Loucy (cell line): ENCODE data around the gene FAM25G.

Experiments used
- H2AFZ ChIP-seq: fragments of 200-600 bp; sonication (generic); 2 replicates; pipeline ENCODE4 v1.6.0; 2016; ENCODE audit warnings: antibody characterized with exemption, mild to moderate bottlenecking, low read length, moderate library complexity
- H3F3A ChIP-seq: fragments of 200-600 bp; 2 replicates; pipeline ENCODE4 v1.6.0; 2016; ENCODE audit warnings: antibody characterized with exemption, low read depth, mild to moderate bottlenecking
- H3K27me3 ChIP-seq: fragments of 200-600 bp; sonication (generic); 2 replicates; pipeline ENCODE4 v1.6.1; 2014; ENCODE audit warnings: low read length, mild to moderate bottlenecking; ENCODE audit not compliant: insufficient read depth, poor library complexity, severe bottlenecking
- H3K36me3 ChIP-seq: fragments of 200-600 bp; sonication (generic); 2 replicates; pipeline ENCODE4 v1.6.1; 2016; ENCODE audit warnings: low read length; ENCODE audit not compliant: insufficient read depth
- H3K4me1 ChIP-seq: fragments of 200-600 bp; sonication (generic); 2 replicates; pipeline ENCODE4 v1.5.1; 2014; ENCODE audit warnings: low read length, mild to moderate bottlenecking; ENCODE audit not compliant: insufficient read depth, poor library complexity, severe bottlenecking
- H3K4me2 ChIP-seq: fragments of 200-600 bp; sonication (generic); 2 replicates; pipeline ENCODE4 v1.6.0; 2014; ENCODE audit warnings: antibody characterized with exemption, low read length, low read depth, mild to moderate bottlenecking; ENCODE audit not compliant: poor library complexity, severe bottlenecking
- H3K4me3 ChIP-seq: fragments of 200-600 bp; sonication (generic); 2 replicates; pipeline ENCODE4 v1.5.1; 2014; ENCODE audit warnings: low read length, mild to moderate bottlenecking, mixed read lengths; ENCODE audit not compliant: poor library complexity, severe bottlenecking
- H3K79me2 ChIP-seq: fragments of 200-600 bp; sonication (generic); 2 replicates; pipeline ENCODE4 v1.6.1; 2014; ENCODE audit warnings: low read length; ENCODE audit not compliant: insufficient read depth
- H3K9ac ChIP-seq: fragments of 200-600 bp; sonication (generic); 2 replicates; pipeline ENCODE4 v1.6.0; 2014; ENCODE audit warnings: mild to moderate bottlenecking, low read depth, low read length, moderate library complexity; ENCODE audit not compliant: poor library complexity, severe bottlenecking
- H3K9me2 ChIP-seq: fragments of 200-600 bp; sonication (generic); replicated peaks from 2 replicates; pipeline ENCODE4 v1.6.1; 2016; ENCODE audit warnings: low read depth, low read length, mixed read lengths
- H3K9me3 ChIP-seq: fragments of 200-600 bp; sonication (generic); 2 replicates; pipeline ENCODE4 v1.6.1; 2014; ENCODE audit warnings: mild to moderate bottlenecking, antibody characterized with exemption, low read length, low read depth; ENCODE audit not compliant: insufficient read depth
- H4K20me1 ChIP-seq: fragments of 200-600 bp; sonication (generic); 2 replicates; pipeline ENCODE4 v1.6.0; 2014; ENCODE audit warnings: antibody characterized with exemption, low read length, mild to moderate bottlenecking; ENCODE audit not compliant: insufficient read depth, poor library complexity, severe bottlenecking
- CTCF ChIP-seq: fragments of 200-600 bp; sonication (generic); conservative IDR thresholded peaks from 2 replicates; pipeline ENCODE4 v1.5.1; 2014; ENCODE audit warnings: mild to moderate bottlenecking, antibody characterized with exemption, low read length
- EZH2phosphoT487 ChIP-seq: fragments of 200-600 bp; IDR thresholded peaks from 2 replicates; pipeline ENCODE4 v1.6.1; 2018; ENCODE audit warnings: antibody characterized with exemption, mild to moderate bottlenecking, moderate library complexity, borderline replicate concordance

Gene FAM25G

DNA sequence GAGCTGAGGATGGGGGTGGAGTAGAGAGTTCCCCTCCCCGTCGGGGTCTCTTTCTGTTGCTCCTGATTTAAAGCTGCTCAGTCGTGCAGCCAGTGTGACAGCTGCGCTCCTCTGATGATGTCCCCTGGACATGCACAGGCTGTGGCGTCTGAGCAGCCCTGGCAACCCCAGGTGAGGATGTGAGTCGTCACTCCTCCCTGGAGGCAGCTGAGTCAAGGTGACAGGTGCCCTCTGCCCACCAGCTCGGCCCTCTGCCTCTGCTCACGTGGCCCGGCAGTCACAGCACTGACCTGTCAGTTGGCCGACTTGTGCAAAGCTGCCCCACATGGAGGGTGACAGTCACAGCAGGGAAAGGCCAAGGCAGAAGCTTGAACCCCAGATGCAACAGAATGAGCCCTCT, 41.5 kb downstream of the FAM25G start:
- Histone ChIP-seq H3K4me3 (no peak overlapping the region), H3K9me3 (no peaks in the 10 kb centered on the region; the same call in 1 of the 2 replicates), H2AFZ (no peak overlapping the region), H3K9me2 (no peaks in the 10 kb centered on the region), H3F3A (no peaks in the 10 kb centered on the region), H3K4me2 (no peak overlapping the region), H4K20me1 (no peaks in the 10 kb centered on the region), H3K27me3 (no peaks in the 10 kb centered on the region), H3K79me2 (no peaks in the 10 kb centered on the region), H3K4me1 (peaks cover 14% of the 10 kb centered on the region), H3K9ac (no peak overlapping the region), H3K36me3 (no peaks in the 10 kb centered on the region)
- TF ChIP-seq CTCF (no peak), EZH2phosphoT487 (no peak)

GRCh38 chr10:47449102-47449978, 42.2 kb downstream of the FAM25G start:
- no peaks in the 10 kb centered on the region for H3K27me3 ChIP-seq
- H3K79me2 ChIP-seq: no peaks in the 10 kb centered on the region
- H4K20me1 ChIP-seq: no peaks in the 10 kb centered on the region
- no peaks in the 10 kb centered on the region for H3K36me3 ChIP-seq
- no peak overlapping the region for H3K4me3 ChIP-seq
- H3K4me2 ChIP-seq: no peak overlapping the region
- peaks cover 14% of the 10 kb centered on the region for H3K4me1 ChIP-seq
- no peak overlapping the region for H3K9ac ChIP-seq
- no peak overlapping the region for H2AFZ ChIP-seq
- no peak for TF ChIP-seq EZH2phosphoT487
- TF ChIP-seq CTCF: no peak
- H3K9me3 ChIP-seq: no peaks in the 10 kb centered on the region; the same call in 1 of the 2 replicates
- H3F3A ChIP-seq: no peaks in the 10 kb centered on the region
- H3K9me2 ChIP-seq: no peaks in the 10 kb centered on the region

DNA sequence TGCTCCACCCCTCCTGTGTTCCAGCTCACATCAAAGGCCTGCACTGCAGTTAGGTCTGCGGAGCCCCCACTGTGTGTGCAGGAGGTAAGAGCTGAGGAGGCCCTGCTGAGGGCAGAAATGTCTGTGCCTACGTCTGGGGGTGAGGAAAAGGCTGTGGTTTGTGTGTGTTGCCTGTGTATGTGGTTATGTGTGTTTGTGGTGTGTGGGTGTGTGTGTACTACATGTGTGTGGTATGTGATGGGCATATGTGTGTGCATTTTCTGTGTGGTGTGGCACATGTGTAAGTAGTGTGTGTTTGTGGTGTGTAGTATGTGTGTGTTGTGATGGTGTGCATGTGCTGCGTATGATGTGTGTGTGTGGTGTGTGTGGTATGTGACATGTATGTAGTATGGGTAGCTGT, 43.8 kb downstream of the FAM25G start:
- no peaks in the 10 kb centered on the region for H3K79me2 ChIP-seq
- H3K9me3 ChIP-seq: no peaks in the 10 kb centered on the region; the same call in 1 of the 2 replicates
- no peaks in the 10 kb centered on the region for H3K36me3 ChIP-seq
- H2AFZ ChIP-seq: no peak overlapping the region
- TF ChIP-seq CTCF (no peak), EZH2phosphoT487 (no peak)
- no peaks in the 10 kb centered on the region for H3K9me2 ChIP-seq
- no peaks in the 10 kb centered on the region for H3K27me3 ChIP-seq
- no peak overlapping the region for H3K4me3 ChIP-seq
- H3K4me1 ChIP-seq: peaks cover 14% of the 10 kb centered on the region
- no peak overlapping the region for H3K9ac ChIP-seq
- H3K4me2 ChIP-seq: no peak overlapping the region
- no peaks in the 10 kb centered on the region for H4K20me1 ChIP-seq
- H3F3A ChIP-seq: no peaks in the 10 kb centered on the region
